ENCODE results near the gene COPG2.
"Not testable (repeated sequence)": the region's sequence is repeated elsewhere in the genome, so short reads cannot be mapped to it uniquely, and the experiment has no call there.

The COPG2 gene

GRCh38 chr7:130585932-130586331 lies 82.6 kb downstream of the COPG2 start:
- not testable (repeated sequence) for H3K4me3 ChIP-seq (ENCODE audit: low read depth, low read length); DNase-seq (ENCODE audit: low read depth)

GRCh38 chr7:130575110-130575509 lies 93.4 kb downstream of the COPG2 start:
- H3K4me3 ChIP-seq (ENCODE audit: low read depth, low read length); DNase-seq (ENCODE audit: low read depth): not testable (repeated sequence)

- not testable (repeated sequence) for H3K4me3 ChIP-seq (ENCODE audit: low read depth, low read length); DNase-seq (ENCODE audit: low read depth)
Measured at GRCh38 chr7:130570144-130570543, 98.4 kb downstream of the COPG2 start.

DNA sequence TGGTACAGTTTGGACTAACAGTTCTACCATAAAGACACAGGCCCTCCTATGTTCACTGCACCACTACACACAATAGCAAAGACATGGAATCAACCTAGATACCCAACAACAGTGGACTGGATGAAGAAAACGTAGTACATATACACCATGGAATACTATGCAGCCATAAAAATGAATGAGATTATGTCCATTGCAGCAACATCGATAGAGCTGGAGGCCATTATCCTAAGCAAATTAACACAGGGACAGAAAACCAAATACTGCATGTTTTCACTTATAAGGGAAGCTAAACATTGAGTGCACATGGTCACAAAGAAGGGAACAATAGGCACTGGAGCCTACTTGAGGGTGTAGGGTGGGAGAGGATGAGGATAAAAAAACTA lies 101.7 kb downstream of the COPG2 start:
- no peak for DNase-seq (ENCODE audit: low read depth)
- no peak overlapping the region for H3K4me3 ChIP-seq (ENCODE audit: low read depth, low read length)

GRCh38 chr7:130566168-130566897 lies 102.2 kb downstream of the COPG2 start:
- no peak overlapping the region for H3K4me3 ChIP-seq (ENCODE audit: low read depth, low read length)
- DNase-seq (ENCODE audit: low read depth), result no peak

DNA sequence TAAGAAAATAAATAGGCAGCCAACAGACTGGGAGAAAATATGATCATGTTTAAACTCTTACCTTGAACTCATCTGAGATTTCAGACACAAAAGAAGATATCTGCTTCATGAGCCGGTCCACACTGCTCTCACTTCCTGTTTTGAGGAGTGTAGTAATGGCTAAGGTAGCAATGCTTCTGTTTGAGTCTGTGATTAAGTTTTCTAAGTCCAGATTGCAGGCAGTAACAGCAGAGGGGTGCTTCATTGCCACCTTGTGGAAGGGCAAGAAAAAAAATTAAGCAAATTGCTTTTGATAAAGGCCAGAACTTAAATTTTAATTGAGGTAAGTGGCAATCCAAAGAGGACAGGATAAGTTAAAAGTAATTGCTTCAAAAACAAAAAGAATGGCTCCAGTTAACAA lies 107.6 kb downstream of the COPG2 start:
- H3K4me3 ChIP-seq (ENCODE audit: low read depth, low read length), result no peak overlapping the region
- DNase-seq (ENCODE audit: low read depth), result no peak

GRCh38 chr7:130559184-130559583 lies 109.4 kb downstream of the COPG2 start:
- DNase-seq (ENCODE audit: low read depth), result no peak
- no peak overlapping the region for H3K4me3 ChIP-seq (ENCODE audit: low read depth, low read length)

- no peak overlapping the region for H3K4me3 ChIP-seq (ENCODE audit: low read depth, low read length)
- no peak for DNase-seq (ENCODE audit: low read depth)
Measured at GRCh38 chr7:130554481-130554880, 114.1 kb downstream of the COPG2 start.

- DNase-seq (ENCODE audit: low read depth), result no peak
- no peak overlapping the region for H3K4me3 ChIP-seq (ENCODE audit: low read depth, low read length)
Measured at GRCh38 chr7:130553398-130554029, 115.0 kb downstream of the COPG2 start.

GRCh38 chr7:130544356-130544755 lies 124.2 kb downstream of the COPG2 start:
- no peak for DNase-seq (ENCODE audit: low read depth)
- no peak overlapping the region for H3K4me3 ChIP-seq (ENCODE audit: low read depth, low read length)

DNA sequence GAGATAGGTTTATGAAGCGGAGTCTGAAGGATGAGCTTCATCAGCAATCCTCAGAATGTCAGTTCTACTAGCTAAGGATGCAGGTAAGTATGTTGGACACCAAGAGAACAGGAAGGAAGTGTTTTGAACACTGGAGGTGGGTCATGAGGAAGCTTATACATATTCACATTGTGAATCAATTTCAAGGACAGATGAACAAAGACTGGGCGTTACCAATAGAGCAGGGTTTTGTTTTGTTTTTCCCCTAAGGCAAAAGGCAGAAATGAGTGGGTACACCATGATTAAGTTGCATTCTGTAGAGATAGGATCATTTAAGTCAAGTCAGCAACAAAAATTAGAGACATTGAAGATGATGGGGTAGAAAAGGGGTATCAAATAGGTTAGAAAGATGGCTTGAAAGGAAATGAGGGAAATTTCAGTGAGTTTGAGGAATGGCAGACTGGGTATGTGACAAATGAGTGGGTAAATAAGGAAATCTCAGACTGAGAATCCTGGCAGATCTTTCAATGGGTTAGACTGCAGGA lies 125.0 kb downstream of the COPG2 start:
- DNase-seq (ENCODE audit: low read depth), result no peak
- no peak overlapping the region for H3K4me3 ChIP-seq (ENCODE audit: low read depth, low read length)

DNA sequence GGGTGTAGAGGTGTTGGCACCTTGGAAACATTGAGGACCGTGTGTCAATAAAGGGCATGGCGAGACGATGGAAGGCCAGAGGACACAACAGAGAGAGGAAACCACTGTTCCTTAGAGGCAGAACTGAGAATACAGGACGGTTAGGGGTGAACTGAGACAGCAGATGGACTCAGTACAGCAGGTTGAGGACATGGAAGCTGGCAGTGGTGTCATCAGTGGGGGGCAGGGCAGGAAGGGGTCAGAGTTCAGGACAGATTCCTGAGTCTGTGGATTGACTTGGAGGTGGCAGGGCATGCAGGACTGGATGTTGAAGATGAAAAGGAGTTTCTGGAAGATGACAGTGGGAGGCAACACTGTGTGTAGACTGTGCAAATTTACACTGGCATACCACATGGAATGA lies 126.3 kb downstream of the COPG2 start:
- not testable (repeated sequence) for H3K4me3 ChIP-seq (ENCODE audit: low read depth, low read length); DNase-seq (ENCODE audit: low read depth)

- not testable (repeated sequence) for H3K4me3 ChIP-seq (ENCODE audit: low read depth, low read length); DNase-seq (ENCODE audit: low read depth)
Measured at GRCh38 chr7:130541287-130541686, 127.3 kb downstream of the COPG2 start.

GRCh38 chr7:130537894-130538293 lies 130.7 kb downstream of the COPG2 start:
- DNase-seq (ENCODE audit: low read depth); H3K4me3 ChIP-seq (ENCODE audit: low read depth, low read length): not testable (repeated sequence)

DNA sequence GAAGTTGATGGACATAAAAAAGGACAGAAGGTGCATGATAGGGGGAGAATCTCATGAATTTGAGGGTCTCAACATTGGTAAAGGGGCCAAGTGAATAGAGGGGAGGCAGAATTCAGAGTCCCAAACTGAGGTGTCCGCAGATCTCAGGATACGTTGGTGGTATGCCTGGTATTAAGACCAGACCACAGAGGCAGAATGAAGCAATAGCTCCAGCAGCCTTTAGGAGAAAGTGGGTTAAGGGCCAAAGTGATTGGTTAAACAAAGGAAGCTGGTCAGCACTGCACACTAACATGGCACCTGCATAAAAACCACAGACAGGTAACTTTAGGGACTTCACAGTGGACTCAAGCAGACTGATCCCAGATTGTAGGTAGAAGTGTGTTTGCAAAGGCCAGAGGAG lies 139.1 kb downstream of the COPG2 start:
- no peak for DNase-seq (ENCODE audit: low read depth)
- no peak overlapping the region for H3K4me3 ChIP-seq (ENCODE audit: low read depth, low read length)

GRCh38 chr7:130527752-130528355 lies 140.7 kb downstream of the COPG2 start:
- DNase-seq (ENCODE audit: low read depth); H3K4me3 ChIP-seq (ENCODE audit: low read depth, low read length): not testable (repeated sequence)

DNA sequence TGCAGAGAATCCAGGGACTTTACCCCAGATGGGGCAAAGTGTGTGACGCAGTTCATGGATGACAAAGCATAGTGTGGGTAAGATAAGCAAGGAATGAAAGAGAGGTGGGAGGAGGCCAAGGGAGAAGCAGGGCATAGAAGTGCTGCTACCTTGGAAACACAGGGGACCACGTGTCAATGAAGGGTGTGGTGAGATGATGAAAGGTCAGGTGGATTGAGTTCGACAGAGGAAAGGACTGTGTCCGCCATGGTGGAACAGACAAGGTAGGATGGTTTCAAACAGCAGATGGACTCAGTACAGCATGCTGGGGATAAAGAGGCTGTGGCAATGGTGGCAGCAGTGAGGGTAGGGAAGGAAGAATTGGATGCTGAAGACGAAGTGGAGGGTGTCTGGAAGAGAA lies 143.9 kb downstream of the COPG2 start:
- DNase-seq (ENCODE audit: low read depth), result no peak
- no peak overlapping the region for H3K4me3 ChIP-seq (ENCODE audit: low read depth, low read length)

- DNase-seq (ENCODE audit: low read depth); H3K4me3 ChIP-seq (ENCODE audit: low read depth, low read length): not testable (repeated sequence)
Measured at GRCh38 chr7:130523519-130524125, 144.9 kb downstream of the COPG2 start.

GRCh38 chr7:130521258-130521951 lies 147.1 kb downstream of the COPG2 start:
- DNase-seq (ENCODE audit: low read depth), result no peak
- no peak overlapping the region for H3K4me3 ChIP-seq (ENCODE audit: low read depth, low read length)
